SJCRH30 (cell line): Measurements from ENCODE around the gene APBB1. TPM values are rescaled to one million over a fixed set of nuclear protein-coding genes. Genes with fewer than 3 reads are reported as not detected.

ENCODE experiments used
- DNase-seq, 2 experiments: peaks; one replicate each; pipeline ENCODE4 v3.0.0-alpha.2; 2015 to 2020
- H3K27ac ChIP-seq: fragments of 250-450 bp; sonication (Bioruptor Pico); 2 replicates; pipeline ENCODE4 v1.5.1; 2020; ENCODE audit warnings: mild to moderate bottlenecking, moderate library complexity
- H3K27me3 ChIP-seq: fragments of 250-450 bp; sonication (Bioruptor Pico); 2 replicates; pipeline ENCODE4 v1.5.1; 2020; ENCODE audit warnings: mild to moderate bottlenecking, moderate library complexity
- H3K36me3 ChIP-seq: fragments of 250-450 bp; sonication (Bioruptor Pico); 2 replicates; pipeline ENCODE4 v1.5.1; 2020; ENCODE audit warnings: mild to moderate bottlenecking, moderate library complexity
- H3K4me1 ChIP-seq: fragments of 250-450 bp; sonication (Bioruptor Pico); 2 replicates; pipeline ENCODE4 v1.5.1; 2020; ENCODE audit warnings: mild to moderate bottlenecking, moderate library complexity
- H3K4me3 ChIP-seq: fragments of 250-450 bp; sonication (Bioruptor Pico); 2 replicates; pipeline ENCODE4 v1.5.1; 2020; ENCODE audit warnings: mild to moderate bottlenecking, moderate library complexity
- H3K9me3 ChIP-seq: fragments of 250-450 bp; sonication (Bioruptor Pico); replicated peaks from 2 replicates; pipeline ENCODE4 v1.5.1; 2020; ENCODE audit warnings: mild to moderate bottlenecking, moderate library complexity
- total RNA-seq: library from RNA; depleted of rRNA; stranded (reverse); fragments of >200 nt; shearing (Covaris generic); gene quantifications from 2 replicates; pipeline ENCODE4 v1.2.3, GENCODE V29; 2014; rRNA removed

The APBB1 gene
- total RNA-seq: 19.6 and 20.2 TPM in 2 replicates

DNA sequence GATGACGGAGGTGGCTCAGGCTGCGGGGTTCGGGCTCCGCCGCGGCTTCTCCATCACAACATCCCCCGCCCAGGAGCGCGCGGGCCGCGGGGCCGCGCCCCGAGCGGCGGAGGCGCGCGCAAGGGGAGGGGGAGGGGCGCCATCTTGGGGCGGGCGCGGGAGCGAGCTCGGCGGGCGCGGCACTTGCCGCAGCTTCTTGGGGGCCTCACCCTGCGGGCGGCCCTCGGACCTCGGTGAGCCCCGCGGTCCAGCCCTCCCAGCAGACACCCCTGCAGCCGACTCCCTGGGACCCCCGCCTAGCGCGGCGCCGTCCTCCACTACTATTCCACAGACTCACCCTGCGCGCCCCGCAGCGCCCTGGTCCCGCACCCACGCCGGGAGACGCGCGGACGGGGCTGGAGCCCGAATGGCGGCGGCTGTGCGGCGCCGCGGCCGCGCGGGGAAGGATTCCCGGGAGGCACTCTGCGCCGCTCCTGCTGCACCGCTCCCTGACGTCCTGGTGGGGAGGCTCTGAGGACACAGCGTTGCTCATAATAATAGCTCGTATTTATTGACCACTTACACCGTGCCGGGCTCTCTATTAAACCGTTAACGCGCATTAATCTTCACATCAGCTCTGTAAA, at the start of gene APBB1:
APBB1 (minus strand) TSS at position 86 of the 623 bp plus-strand sequence. CDS start 7,747 bp downstream, outside the sequence.
- H3K4me1 ChIP-seq: peaks cover 3% of the 10 kb centered on the region; the same call in 1 of the 2 replicates
- H3K27me3 ChIP-seq: no peaks in the 10 kb centered on the region
- H3K4me3 ChIP-seq: peak within 1 kb of the TSS; percentile 85
- DNase-seq: peak; percentile 45 to 63
- H3K36me3 ChIP-seq: no peaks in the 10 kb centered on the region
- H3K9me3 ChIP-seq: no peaks in the 10 kb centered on the region
- H3K27ac ChIP-seq: no peak within 1 kb of the TSS

GRCh38 chr11:6459099-6459450, 40.2 kb upstream of the APBB1 start:
- Histone ChIP-seq H3K27ac (no peak overlapping the region), H3K9me3 (no peaks in the 10 kb centered on the region), H3K27me3 (no peaks in the 10 kb centered on the region), H3K4me1 (no peaks in the 10 kb centered on the region), H3K4me3 (no peak overlapping the region), H3K36me3 (no peaks in the 10 kb centered on the region; the same call in 1 of the 2 replicates)
- no peak for DNase-seq

DNA sequence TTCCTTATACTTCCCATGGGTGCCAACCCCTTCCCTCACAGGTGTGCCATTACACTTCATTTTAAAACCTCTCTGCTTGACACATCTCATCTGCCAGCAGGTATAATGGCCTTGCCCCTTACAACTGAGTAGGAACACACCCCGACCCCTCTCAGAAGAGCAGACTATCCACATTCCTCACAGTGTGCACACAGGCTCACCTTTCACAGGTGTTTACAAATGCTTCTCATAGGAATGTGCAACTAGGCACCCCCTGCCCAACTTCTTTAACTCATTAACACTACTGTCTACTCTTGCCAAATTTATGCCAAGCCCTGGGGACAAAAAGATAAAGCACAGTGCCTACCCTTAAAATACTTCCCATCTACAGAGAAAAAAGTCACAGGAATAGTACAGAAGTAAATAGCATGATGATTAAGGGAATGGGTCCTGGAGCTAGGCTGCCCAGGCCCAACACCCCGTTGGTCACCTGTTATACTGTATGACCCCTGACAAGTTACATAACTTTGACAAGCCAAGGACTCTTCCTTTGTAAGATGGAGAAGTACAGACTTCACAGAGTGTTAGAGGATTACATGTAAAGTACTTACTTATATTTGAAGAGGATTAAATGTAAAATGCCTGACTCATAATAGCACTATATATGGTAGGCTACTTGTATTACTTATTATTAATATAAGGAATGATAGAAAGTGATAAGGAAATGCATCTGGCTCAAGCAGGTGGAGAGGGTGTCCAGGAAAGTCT, 39.6 kb upstream of the APBB1 start:
- Histone ChIP-seq H3K9me3 (no peaks in the 10 kb centered on the region), H3K4me3 (no peak overlapping the region), H3K36me3 (no peaks in the 10 kb centered on the region; the same call in 1 of the 2 replicates), H3K4me1 (no peaks in the 10 kb centered on the region), H3K27ac (no peak overlapping the region), H3K27me3 (no peaks in the 10 kb centered on the region)
- DNase-seq: no peak

GRCh38 chr11:6457581-6458320, 38.9 kb upstream of the APBB1 start:
- Histone ChIP-seq H3K4me3 (no peak overlapping the region), H3K4me1 (no peaks in the 10 kb centered on the region), H3K27ac (no peak overlapping the region), H3K9me3 (no peaks in the 10 kb centered on the region), H3K36me3 (no peaks in the 10 kb centered on the region), H3K27me3 (no peaks in the 10 kb centered on the region)
- no peak for DNase-seq

- DNase-seq: no peak
- no peak overlapping the region for H3K4me3 ChIP-seq
- no peak overlapping the region for H3K27ac ChIP-seq
- H3K36me3 ChIP-seq: no peaks in the 10 kb centered on the region
- H3K4me1 ChIP-seq: no peaks in the 10 kb centered on the region
- H3K27me3 ChIP-seq: no peaks in the 10 kb centered on the region
- no peaks in the 10 kb centered on the region for H3K9me3 ChIP-seq
These were observed 37.6 kb upstream of the APBB1 start for GRCh38 chr11:6456361-6457073.

- no peaks in the 10 kb centered on the region for H3K36me3 ChIP-seq
- no peaks in the 10 kb centered on the region for H3K27me3 ChIP-seq
- no peak for DNase-seq
- H3K27ac ChIP-seq: no peak overlapping the region
- no peaks in the 10 kb centered on the region for H3K9me3 ChIP-seq
- no peaks in the 10 kb centered on the region for H3K4me1 ChIP-seq
- H3K4me3 ChIP-seq: no peak overlapping the region
These were observed 36.2 kb upstream of the APBB1 start for GRCh38 chr11:6455070-6455469.

- Histone ChIP-seq H3K9me3 (no peaks in the 10 kb centered on the region), H3K4me3 (no peak overlapping the region), H3K36me3 (no peaks in the 10 kb centered on the region), H3K4me1 (no peaks in the 10 kb centered on the region), H3K27ac (no peak overlapping the region), H3K27me3 (no peaks in the 10 kb centered on the region)
- no peak for DNase-seq
These were observed 34.3 kb upstream of the APBB1 start for GRCh38 chr11:6453152-6453551.

DNA sequence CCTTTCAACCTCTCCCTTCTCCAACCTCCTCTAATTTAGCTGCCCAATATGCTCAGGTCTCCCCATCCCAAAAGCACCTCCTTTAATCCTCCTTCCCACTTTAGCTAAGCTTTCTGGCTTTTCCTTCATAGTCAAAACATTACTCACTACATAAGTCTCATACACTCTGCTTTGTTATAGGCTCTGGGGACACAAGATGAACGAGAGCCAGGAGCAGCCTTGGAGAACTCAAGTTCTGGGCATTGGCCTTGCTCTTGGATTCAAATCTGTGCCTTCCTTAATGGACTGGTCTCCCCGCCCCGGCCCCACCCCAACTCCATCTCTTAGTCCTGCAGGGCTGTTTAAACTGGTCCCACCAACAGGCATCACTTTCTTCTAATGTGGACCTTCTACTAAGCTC, 33.3 kb upstream of the APBB1 start:
- Histone ChIP-seq H3K27me3 (no peaks in the 10 kb centered on the region), H3K4me1 (no peaks in the 10 kb centered on the region), H3K27ac (no peak overlapping the region), H3K9me3 (no peaks in the 10 kb centered on the region), H3K36me3 (no peaks in the 10 kb centered on the region), H3K4me3 (no peak overlapping the region)
- DNase-seq: no peak

DNA sequence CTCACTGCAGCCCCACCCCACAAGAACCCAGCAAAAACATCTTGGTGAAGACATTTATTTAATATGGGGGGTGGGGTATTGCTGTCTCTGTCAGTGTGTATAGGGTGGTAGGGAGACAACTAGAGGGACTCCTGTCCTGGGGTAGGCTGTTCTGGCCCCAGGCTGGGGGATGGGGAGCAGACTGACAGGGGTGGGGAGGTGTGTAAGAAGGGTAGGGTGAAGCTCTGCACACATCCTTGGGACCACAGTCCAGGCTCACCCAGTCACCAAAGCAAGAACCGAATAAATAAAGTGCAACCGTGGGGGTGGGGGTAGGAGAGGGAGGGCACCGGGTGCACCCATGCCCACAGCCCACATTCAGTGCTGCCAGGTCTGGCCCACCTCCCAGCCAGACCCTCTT, 29.7 kb upstream of the APBB1 start:
- Histone ChIP-seq H3K36me3 (no peaks in the 10 kb centered on the region), H3K27ac (no peak overlapping the region)
- no peak for DNase-seq

DNA sequence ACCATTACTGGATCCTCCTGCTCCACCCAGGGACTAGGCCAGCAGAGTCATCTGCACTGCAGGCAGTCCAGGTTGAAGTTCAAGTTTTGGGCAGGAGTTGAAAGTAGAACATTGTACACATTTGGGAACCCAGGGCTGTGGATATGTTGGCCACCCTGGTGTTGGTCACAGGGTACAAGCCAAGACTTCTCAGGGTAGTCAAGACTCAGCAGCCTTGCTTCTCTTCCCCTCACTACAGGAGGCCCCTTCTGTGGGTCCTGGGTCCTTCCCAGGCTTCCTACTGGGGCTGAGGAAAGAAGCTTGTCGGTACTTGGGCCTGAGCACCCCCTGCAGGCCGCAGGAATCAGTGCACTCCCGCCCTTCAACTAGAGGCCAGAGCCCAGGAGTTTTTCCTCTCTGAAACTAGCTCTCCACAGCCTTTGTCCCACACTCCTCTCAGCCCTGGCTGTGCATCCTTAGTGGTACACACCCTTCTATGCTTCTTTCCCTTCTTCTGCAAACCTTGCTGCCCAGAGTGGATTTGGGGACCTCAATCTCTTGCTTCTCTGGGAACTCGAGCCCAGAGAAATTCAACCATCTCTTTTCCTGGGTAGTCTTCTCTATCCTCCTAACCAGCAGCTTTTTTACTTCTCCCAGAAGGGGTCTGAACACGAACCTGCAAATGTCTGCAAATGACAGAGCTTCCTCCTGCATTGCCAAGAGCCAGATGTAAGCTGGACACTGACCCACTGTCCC, 24.5 kb upstream of the APBB1 start:
- no peak overlapping the region for H3K4me3 ChIP-seq
- 0 out of 2 replicates have a peak, but pooled peaks cover 2% of the 10 kb centered on the region for H3K27me3 ChIP-seq
- no peak overlapping the region for H3K27ac ChIP-seq
- H3K4me1 ChIP-seq: no peaks in the 10 kb centered on the region
- no peaks in the 10 kb centered on the region for H3K36me3 ChIP-seq
- DNase-seq: peak; percentile 41 to 67
- no peaks in the 10 kb centered on the region for H3K9me3 ChIP-seq

More for the DNA sequence above, 29.7 kb upstream of the APBB1 start:
- Histone ChIP-seq H3K27me3 (no peaks in the 10 kb centered on the region), H3K4me1 (no peaks in the 10 kb centered on the region), H3K9me3 (no peaks in the 10 kb centered on the region), H3K4me3 (no peak overlapping the region)

GRCh38 chr11:6442441-6442840, 23.5 kb upstream of the APBB1 start:
- Histone ChIP-seq H3K9me3 (no peaks in the 10 kb centered on the region), H3K36me3 (no peaks in the 10 kb centered on the region), H3K4me1 (no peaks in the 10 kb centered on the region), H3K27ac (no peak overlapping the region), H3K27me3 (0 out of 2 replicates have a peak, but pooled peaks cover 2% of the 10 kb centered on the region), H3K4me3 (no peak overlapping the region)
- DNase-seq: no peak

- no peak within 1 kb of the TSS for H3K4me3 ChIP-seq
- no peak for DNase-seq
- H3K9me3 ChIP-seq: no peaks in the 10 kb centered on the region
- H3K27ac ChIP-seq: no peak within 1 kb of the TSS
- no peaks in the 10 kb centered on the region for H3K4me1 ChIP-seq
- no peaks in the 10 kb centered on the region for H3K36me3 ChIP-seq
- H3K27me3 ChIP-seq: 0 out of 2 replicates have a peak, but pooled peaks cover 2% of the 10 kb centered on the region
These were observed 22.0 kb upstream of the APBB1 start, which contains the start of gene HPX for GRCh38 chr11:6440906-6441358. HPX (minus strand) TSS chr11:6440987; CDS start chr11:6440963, 24 bp downstream.

DNA sequence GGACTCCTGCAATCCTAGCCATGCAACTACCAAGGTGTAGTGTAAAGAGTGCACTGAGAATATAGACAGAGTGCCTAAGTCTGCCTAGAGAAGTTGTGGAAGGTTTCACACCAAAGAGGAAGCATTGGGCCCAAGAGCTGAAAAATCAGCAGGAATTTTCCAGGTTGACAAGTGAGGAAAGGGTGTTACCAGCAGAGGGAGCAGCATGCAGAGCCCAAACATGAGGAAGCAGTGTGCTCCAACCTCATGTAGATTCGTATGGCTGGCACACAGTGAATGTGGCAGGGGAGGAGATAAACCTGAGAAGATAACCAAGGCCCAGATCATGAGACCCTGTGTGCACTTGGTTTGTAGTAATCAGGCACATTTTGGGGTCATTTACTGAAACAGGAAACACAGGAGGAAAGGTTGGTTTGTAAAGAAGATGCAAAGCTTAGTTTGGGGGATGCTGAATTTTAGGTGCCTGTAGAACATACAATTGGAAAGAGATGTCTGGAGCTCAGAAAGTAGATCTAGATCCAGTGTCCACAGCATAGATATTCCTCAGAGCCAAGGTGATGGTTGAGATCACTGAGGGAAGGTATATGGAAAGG, 20.2 kb upstream of the APBB1 start:
- H3K27me3 ChIP-seq: 0 out of 2 replicates have a peak, but pooled peaks cover 2% of the 10 kb centered on the region
- peak; percentile 46 to 63 for DNase-seq
- H3K27ac ChIP-seq: no peak overlapping the region

More for the DNA sequence above, 20.2 kb upstream of the APBB1 start:
- Histone ChIP-seq H3K4me1 (no peaks in the 10 kb centered on the region), H3K36me3 (no peaks in the 10 kb centered on the region), H3K4me3 (no peak overlapping the region), H3K9me3 (no peaks in the 10 kb centered on the region)
